AG08395 (cell line): ENCODE measurements around the gene APPBP2.
"Not testable (repeated sequence)": the region's sequence is repeated elsewhere in the genome, so short reads cannot be mapped to it uniquely, and the experiment has no call there.

ENCODE experiments used
- DNase-seq: peaks from one replicate; pipeline ENCODE4 v3.0.0; 2012; ENCODE audit warnings: mixed read lengths, low spot score

The APPBP2 gene

GRCh38 chr17:60433021-60433997 lies 92.7 kb downstream of the APPBP2 start:
- not testable (repeated sequence) for DNase-seq

DNA sequence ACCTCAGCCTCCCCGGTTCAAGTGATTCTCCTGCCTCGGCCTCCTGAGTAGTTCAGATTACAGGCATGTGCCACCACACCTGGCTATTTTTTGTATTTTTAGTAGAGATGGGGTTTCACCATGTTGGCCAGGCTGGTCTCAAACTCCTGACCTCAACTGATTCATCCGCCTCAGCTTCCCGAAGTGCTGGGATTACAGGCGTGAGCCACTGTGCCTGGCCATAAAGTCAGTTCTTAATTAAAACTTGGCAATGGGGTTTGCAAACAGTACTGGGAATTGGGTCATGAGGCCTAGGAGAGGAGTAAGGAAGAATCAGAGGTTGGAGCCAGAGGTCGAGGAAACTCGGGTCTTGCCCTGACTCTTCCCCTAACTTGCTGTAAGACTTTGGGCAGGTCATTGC lies 95.5 kb downstream of the APPBP2 start:
- not testable (repeated sequence) for DNase-seq

DNA sequence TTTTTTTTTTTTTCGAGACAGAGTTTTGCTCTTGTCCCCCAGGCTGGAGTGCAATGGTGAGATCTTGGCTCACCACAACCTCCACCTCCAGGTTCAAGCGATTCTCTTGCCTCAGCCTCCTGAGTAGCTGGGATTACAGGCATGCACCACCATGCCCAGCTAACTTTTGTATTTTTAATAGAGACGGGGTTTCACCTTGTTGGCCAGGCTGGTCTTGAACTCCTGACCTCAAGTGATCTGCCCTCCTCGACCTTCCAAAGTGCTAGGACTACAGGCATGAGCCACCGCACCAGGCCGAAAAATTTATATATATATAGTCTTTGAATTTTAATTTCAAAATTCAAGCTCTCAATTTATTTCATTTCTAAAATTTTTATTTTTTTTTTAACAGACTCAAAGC lies 97.6 kb downstream of the APPBP2 start:
- DNase-seq: not testable (repeated sequence)

- no peak for DNase-seq
Measured at GRCh38 chr17:60426596-60426995, 99.4 kb downstream of the APPBP2 start.

DNA sequence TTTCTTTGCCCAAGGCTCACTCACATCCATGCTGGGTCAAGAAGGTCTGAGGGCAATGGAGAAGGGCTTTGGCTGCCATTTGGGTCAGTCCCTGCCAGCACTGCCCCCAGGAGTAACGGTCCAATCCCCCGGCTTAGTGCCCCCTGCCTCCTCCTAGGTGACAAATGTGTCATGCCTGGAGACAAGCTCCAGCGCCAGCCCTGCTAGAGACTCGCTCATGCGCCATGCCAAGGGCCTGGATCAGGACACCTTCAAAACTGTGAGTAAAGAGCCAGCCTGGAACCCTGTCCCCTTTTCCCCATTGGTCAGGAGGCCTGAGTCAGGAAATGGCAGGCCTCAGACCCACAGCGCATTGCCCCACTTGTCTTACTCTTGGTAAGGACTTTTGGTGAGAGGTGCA lies 100.4 kb downstream of the APPBP2 start:
- no peak for DNase-seq

DNA sequence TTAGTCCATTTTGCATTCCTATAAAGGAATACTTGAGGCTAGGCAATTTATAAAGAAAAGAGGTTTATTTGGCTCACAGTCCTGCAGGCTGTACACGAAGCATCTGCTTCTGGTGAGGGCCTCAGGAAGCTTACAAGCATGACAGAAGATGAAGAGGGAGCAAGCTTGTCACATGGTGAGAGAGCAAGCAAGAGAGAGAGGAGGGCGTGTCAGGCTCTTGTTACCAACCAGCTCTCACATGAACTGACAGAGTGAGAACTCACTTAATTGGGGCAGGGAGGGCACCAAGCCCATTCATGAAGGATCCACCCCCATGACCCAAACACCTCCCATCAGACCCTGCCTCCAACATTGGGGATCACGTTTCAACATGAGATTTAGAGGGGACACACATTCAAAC lies 102.2 kb downstream of the APPBP2 start:
- DNase-seq: no peak

GRCh38 chr17:60422162-60422665 lies 103.8 kb downstream of the APPBP2 start, which contains the start of gene CHCT1:
Gene CHCT1 (plus strand): TSS chr17:60422489. CDS start chr17:60422593, 104 bp downstream.
- no peak for DNase-seq

- peak; percentile 79 for DNase-seq
Measured at GRCh38 chr17:60421273-60422161, 104.5 kb downstream of the APPBP2 start.

- not testable (repeated sequence) for DNase-seq
Measured at GRCh38 chr17:60419875-60420274, 106.2 kb downstream of the APPBP2 start.

DNA sequence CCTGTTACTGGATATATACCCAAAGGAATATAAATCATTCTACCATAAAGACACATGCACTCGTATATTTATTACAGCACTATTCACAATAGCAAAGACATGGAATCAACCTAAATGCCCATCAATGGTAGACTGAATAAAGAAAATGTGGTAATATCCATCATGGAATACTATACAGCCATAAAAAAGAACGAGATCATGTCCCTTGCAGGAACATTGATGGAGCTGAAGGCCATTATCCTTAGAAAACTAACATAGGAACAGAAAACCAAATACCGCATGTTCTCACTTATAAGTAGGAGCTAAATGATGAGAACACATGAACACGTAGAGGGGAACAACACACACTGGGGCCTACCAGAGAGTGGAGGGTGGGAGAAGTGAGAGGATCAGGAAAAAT lies 107.0 kb downstream of the APPBP2 start:
- not testable (repeated sequence) for DNase-seq

GRCh38 chr17:60416368-60416925 lies 109.6 kb downstream of the APPBP2 start:
- peak; percentile 11 for DNase-seq

GRCh38 chr17:60415146-60415545 lies 110.9 kb downstream of the APPBP2 start:
- no peak for DNase-seq

DNA sequence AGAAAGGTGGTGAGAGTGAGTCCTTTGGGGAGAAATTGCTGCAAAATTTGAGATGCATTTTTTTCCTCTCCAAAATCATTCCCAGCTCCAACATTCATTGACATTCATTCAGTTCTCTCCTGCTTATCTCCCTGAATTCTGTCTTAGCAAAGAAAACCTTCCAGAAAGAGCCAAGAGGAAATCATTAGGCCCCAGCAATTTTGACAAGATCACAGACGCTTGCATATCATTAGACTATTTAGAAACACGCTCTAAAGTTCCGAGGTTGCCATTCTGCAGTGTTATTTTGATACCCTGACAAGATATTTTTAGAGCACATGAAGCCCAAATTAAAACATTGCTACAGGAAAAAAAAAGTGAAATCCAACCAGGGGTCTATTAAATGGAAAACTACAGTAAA lies 113.3 kb downstream of the APPBP2 start:
- no peak for DNase-seq

DNA sequence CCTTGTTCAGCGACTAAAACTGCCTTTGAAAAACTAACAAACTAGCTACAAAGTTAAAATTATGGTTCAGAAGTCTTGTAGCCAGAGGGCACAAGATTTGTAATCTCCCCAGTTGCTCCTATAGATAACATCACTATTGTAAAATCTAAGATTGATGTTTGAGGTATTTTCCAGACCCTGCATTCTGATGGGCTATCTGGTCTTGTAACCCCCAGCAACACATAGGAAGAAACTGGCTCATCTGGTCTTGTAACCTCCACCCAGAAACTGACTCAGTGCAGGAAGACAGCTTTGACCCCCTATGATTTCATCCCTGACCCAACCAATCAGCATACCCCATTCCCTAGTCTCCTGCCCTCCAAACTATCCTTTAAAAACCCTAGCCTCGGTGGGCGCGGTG lies 116.0 kb downstream of the APPBP2 start:
- DNase-seq: no peak

DNA sequence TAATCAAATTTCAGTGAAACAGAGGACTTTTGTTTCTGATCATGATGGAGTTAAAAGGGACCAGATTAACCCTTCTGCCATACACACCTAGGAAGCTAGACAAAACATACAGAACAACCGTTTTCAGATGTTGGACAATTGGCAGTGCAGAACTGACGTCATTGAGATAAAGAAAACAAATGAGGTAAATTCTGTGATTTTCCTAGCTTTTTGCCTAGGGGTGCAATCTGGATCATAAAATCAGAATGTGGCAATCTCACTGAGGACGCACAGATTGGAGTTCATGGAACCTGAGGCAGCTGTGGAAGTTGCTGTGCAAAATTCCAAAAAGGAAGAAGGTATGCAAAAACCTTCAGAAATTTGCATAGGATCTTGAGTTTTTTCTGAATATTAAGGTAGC lies 119.2 kb downstream of the APPBP2 start:
- no peak for DNase-seq

GRCh38 chr17:60403962-60404361 lies 122.1 kb downstream of the APPBP2 start:
- no peak for DNase-seq

DNA sequence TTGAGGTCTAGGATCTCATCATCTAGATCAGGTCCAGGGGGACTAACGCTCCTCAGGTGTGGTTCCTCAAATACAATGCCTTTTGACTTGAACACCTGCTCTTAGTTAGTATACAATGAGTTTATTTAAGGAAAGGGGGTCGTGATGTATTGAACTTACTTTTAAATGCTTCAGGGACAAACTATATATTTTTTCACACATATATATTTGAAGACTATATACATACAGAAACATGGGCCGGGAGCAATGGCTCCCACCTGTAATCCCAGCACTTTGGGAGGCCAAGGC lies 122.6 kb downstream of the APPBP2 start:
- no peak for DNase-seq

DNA sequence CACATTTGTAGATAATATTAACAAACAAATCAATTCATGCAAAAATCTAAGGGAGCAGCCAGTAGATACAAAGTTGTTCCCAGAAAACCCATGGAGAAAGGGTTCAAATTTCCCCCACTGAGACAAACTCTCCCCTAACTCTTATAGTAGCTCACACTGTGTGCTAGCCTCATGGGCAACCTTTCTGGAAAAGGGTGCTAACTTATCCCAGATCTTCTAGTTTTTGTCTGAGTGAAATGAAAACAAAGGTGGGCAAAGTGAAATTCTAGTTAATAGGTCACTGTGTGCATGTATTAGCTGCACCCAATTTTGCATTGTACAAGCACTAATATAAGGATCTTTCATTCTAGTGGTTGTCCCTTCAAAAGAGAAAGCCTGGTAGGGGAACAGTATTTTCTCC lies 124.2 kb downstream of the APPBP2 start:
- no peak for DNase-seq

- no peak for DNase-seq
Measured at GRCh38 chr17:60398227-60398959, 127.6 kb downstream of the APPBP2 start.

- no peak for DNase-seq
Measured at GRCh38 chr17:60396412-60396811, 129.6 kb downstream of the APPBP2 start.

DNA sequence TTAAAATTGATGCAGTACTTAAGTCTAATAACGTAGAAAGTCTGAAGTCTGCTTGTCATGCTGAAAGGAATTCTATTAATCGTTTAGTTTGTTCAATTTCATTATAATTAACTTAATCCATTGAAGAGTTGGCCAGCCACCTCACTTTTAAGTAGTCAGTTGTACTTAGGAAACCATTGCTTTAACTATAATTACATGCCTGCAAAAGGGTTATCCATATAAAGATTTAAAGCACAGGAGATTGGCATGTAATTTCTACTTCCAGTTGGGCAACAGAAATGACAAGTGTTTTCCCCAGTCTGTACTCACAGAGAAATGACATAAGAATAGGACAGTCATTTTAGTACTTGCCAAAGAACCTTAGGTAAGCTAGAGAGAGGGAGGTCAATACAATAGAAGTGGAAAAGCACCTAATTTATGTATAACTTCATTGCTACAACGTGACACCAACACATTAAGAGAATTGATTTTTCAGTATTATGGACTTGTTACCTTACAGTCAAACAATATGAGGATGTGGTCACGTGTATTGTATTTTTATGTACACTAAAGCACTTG lies 130.5 kb downstream of the APPBP2 start:
- no peak for DNase-seq
